K562 (cell line): Measurements from ENCODE around the gene ZDHHC16. TPM values are rescaled to one million over a fixed set of nuclear protein-coding genes. Genes with fewer than 3 reads are reported as not detected.

Experiments used
- BCL6 ChIP-seq: fragments of 250-450 bp; sonication (Bioruptor Pico); IDR thresholded peaks from 2 replicates; pipeline ENCODE4 v1.4.0; 2020
- CREB1 ChIP-seq, 2 experiments: sonication (generic) in 1 of 2; formaldehyde crosslinking in 1 of 2; IDR thresholded peaks; 2 replicates each; pipeline versions ENCODE4 v1.6.1 to v1.8.0; 2012 to 2022; ENCODE audit warnings: inconsistent platforms in 1 of 2, mild to moderate bottlenecking in 1 of 2, missing genetic modification reagents in 1 of 2, moderate library complexity in 1 of 2
- CREB5 ChIP-seq: fragments of 250-450 bp; sonication (Bioruptor Pico); IDR thresholded peaks from 2 replicates; pipeline ENCODE4 v1.5.0; 2020; ENCODE audit warnings: mild to moderate bottlenecking
- CTCF ChIP-seq, 3 experiments: IDR thresholded peaks in 2 of 3; conservative IDR thresholded peaks in 1 of 3; 2 replicates each; pipeline ENCODE4 v1.5.1; 2011 to 2012; ENCODE audit warnings: low read length in 3 of 3, mild to moderate bottlenecking in 3 of 3, control low read depth in 2 of 3, improper control_type of control experiment in 1 of 3, inconsistent platforms in 1 of 3, low read depth in 1 of 3, mixed read lengths in 1 of 3, moderate library complexity in 1 of 3; ENCODE audit not compliant: insufficient read depth in 2 of 3
- MLX ChIP-seq, 2 experiments: fragments of 450-650 bp in 1 of 2; sonication (generic) in 1 of 2; formaldehyde crosslinking; conservative IDR thresholded peaks; 2 replicates each; pipeline versions ENCODE4 v1.4.0 to v1.8.1; 2020 to 2022; ENCODE audit warnings: mild to moderate bottlenecking in 1 of 2, missing genetic modification reagents in 1 of 2
- MNT ChIP-seq, 2 experiments: fragments of 450-650 bp; conservative IDR thresholded peaks; 2 replicates each; pipeline ENCODE4 v1.6.1; 2017; ENCODE audit warnings: mild to moderate bottlenecking in 2 of 2, moderate library complexity in 2 of 2
- NR2C2 ChIP-seq, 2 experiments: fragments of 200-800 bp in 1 of 2; sonication (Bioruptor generic) in 1 of 2; sonication (generic) in 1 of 2; formaldehyde crosslinking in 1 of 2; IDR thresholded peaks; 2 replicates each; pipeline versions ENCODE4 v1.6.1 to v1.8.0; 2016 to 2022; ENCODE audit warnings: mild to moderate bottlenecking in 1 of 2, missing compliant biosample characterization in 1 of 2, missing genetic modification characterization in 1 of 2, missing genetic modification reagents in 1 of 2
- NR3C1 ChIP-seq: sonication (generic); formaldehyde crosslinking; IDR thresholded peaks from 2 replicates; pipeline ENCODE4 v1.8.1; 2022; ENCODE audit warnings: missing genetic modification reagents
- RBBP5 ChIP-seq: fragments of 200-600 bp; sonication (generic); IDR thresholded peaks from 2 replicates; pipeline ENCODE4 v1.6.1; 2012; ENCODE audit warnings: borderline replicate concordance, mild to moderate bottlenecking, low read length, control low read depth, inconsistent platforms; ENCODE audit not compliant: insufficient read depth, poor library complexity, severe bottlenecking
- SNAPC5 ChIP-seq: fragments of 250-450 bp; sonication (Bioruptor Pico); IDR thresholded peaks from 2 replicates; pipeline ENCODE4 v1.8.0; 2021; ENCODE audit warnings: moderate library complexity, mild to moderate bottlenecking, inconsistent platforms
- ZBTB49 ChIP-seq: sonication (generic); formaldehyde crosslinking; IDR thresholded peaks from 2 replicates; pipeline ENCODE4 v1.8.0; 2022; ENCODE audit warnings: missing genetic modification reagents, mild to moderate bottlenecking, borderline replicate concordance
- ZFX ChIP-seq: sonication (generic); formaldehyde crosslinking; IDR thresholded peaks from 2 replicates; pipeline ENCODE4 v1.8.0; 2022; ENCODE audit warnings: mild to moderate bottlenecking, missing genetic modification reagents, moderate library complexity
- polyA plus RNA-seq, 8 experiments: library from polyadenylated mRNA; depleted of rRNA in 4 of 8; stranded (reverse) in 5 of 8; unstranded in 3 of 8; fragments of >200 nt; fragmentation: Nextera tagmentation in 2 of 8; fragmentation: Illumina TruSeq in 1 of 8; extraction: Ambion mirVana in 2 of 8; extraction: Trizol in 1 of 8; gene quantifications; 2 replicates each; pipeline versions ENCODE4 v1.2.1 to v1.2.3, GENCODE V29; 2011 to 2014; ENCODE audit warnings: inconsistent platforms in 1 of 8, missing spikeins in 1 of 8
- total RNA-seq, 7 experiments: library from RNA; depleted of rRNA in 6 of 7; stranded (reverse); fragments of >200 nt in 6 of 7; fragmentation: Illumina TruSeq in 2 of 7; extraction: Trizol in 2 of 7; gene quantifications; 2 replicates each; pipeline versions ENCODE4 v1.2.1 to v1.2.3, GENCODE V29; 2011 to 2021; ENCODE audit warnings: low replicate concordance in 1 of 7

Gene ZDHHC16
- total and polyA plus RNA-seq, 9 of the 15 experiments (the other 6 are each of a cell fraction or from before 2014, with no cell fraction given) = 12.5 to 33.8 (median 21.3) TPM

- peak; percentile 62 to 87 (median 78) for TF ChIP-seq CTCF (IDR thresholded peaks at IDR 0.05 in 2 of 3, conservative IDR thresholded peaks at IDR 0.05 in 1 of 3; ENCODE audit: insufficient read depth in 2 of 3, low read depth in 1 of 3, low read length in 3 of 3)
- TF ChIP-seq ZFX = peak; percentile 61
- TF ChIP-seq RBBP5 = peak; percentile 56
- no peak for TF ChIP-seq CREB5 (CRISPR knock-in tag)
- TF ChIP-seq SNAPC5 (CRISPR knock-in tag) = no peak
- TF ChIP-seq BCL6 = no peak
- TF ChIP-seq MNT (conservative IDR thresholded peaks at IDR 0.05) = peak in 1 of 2 experiments; percentile 61; a peak in 1 of 4 replicates
- no peak for TF ChIP-seq MLX (CRISPR knock-in tag; conservative IDR thresholded peaks at IDR 0.05)
- no peak for TF ChIP-seq NR3C1
- peak; percentile 97 for TF ChIP-seq NR2C2 (CRISPR knock-in tag; IDR thresholded peaks at IDR 0.05)
- peak; percentile 99 for TF ChIP-seq NR2C2 (tag; IDR thresholded peaks at IDR 0.05)
- TF ChIP-seq ZBTB49 (CRISPR knock-in tag) = no peak
- TF ChIP-seq CREB1 (IDR thresholded peaks at IDR 0.05) = 0 out of 2 replicates have a peak, but pooled peaks have one; percentile 39
- peak; percentile 78 for TF ChIP-seq CREB1 (CRISPR knock-in tag; IDR thresholded peaks at IDR 0.05)
These were observed 19.8 kb upstream of the ZDHHC16 start, which contains the start of gene PGAM1 (continued) for GRCh38 chr10:97425964-97426775.
